Activated effector memory CD4-positive, alpha-beta T cell treated with Interleukin-2 at 50 U/mL for 16 hours (primary cell): ENCODE data around the gene CAMK1D.

Experiments
- DNase-seq: peaks from one replicate; pipeline ENCODE4 v3.0.0-alpha.2; 2020

CAMK1D gene

DNA sequence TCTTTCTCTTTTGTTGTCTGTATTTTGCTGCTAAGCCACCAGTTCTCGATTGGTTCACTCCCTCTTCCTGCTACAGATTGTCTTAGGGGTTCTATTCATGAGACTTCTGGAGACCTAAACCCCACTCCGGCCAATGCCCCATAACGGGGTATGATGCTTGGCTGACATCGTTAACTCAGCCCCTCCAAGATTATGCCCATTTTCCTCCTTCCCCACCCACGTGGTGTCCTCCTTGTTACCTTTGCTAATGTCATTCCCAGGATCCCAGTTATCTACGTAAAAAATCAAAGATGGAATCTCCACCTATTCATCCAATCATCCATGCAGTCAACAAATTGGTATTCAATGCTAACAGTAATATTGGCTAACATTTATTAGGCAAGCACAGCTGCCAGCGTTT lies 228.3 kb downstream of the CAMK1D start:
- DNase-seq: no peak

DNA sequence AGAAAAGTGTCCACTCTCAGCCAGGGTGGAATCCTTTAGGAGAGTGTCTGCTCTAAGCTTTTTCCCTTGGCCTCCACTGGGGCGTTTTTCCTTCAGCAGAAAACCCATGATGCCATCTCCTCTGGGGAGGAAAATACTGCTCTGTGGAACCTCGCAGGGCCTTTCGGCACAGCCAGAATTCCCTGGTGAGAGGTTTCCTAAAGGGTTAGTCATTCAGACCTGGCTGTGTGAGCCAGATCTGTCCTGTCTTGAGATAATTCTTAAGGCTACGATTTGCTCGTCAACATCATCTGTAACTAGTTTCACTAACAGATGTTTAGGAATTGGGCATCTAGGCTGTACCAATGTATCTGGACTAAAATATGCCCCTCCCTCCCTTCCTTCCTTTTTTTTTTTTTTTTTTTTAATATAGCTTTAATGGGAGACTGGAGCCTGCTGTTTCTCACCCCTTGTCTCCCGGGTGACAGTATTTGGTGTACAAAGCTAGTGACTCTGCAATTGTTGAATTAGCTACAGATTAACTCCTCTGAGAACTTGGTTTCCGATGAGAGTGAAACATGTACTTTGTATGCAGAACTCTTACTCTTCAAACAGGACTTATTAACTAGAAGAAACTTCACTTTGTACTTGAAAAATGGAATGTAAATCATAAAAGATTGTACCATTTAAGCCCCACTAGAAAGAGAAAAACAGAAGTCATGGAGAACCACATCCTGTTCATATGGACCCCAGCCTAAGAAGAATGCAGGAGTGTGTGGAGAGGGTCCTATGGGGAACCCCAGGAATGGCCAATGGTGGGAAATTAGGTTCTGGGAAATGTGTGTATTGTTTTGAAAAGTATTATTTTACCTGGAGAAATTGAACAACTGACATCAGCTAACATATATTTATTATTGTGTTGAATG lies 230.9 kb downstream of the CAMK1D start:
- DNase-seq: no peak

DNA sequence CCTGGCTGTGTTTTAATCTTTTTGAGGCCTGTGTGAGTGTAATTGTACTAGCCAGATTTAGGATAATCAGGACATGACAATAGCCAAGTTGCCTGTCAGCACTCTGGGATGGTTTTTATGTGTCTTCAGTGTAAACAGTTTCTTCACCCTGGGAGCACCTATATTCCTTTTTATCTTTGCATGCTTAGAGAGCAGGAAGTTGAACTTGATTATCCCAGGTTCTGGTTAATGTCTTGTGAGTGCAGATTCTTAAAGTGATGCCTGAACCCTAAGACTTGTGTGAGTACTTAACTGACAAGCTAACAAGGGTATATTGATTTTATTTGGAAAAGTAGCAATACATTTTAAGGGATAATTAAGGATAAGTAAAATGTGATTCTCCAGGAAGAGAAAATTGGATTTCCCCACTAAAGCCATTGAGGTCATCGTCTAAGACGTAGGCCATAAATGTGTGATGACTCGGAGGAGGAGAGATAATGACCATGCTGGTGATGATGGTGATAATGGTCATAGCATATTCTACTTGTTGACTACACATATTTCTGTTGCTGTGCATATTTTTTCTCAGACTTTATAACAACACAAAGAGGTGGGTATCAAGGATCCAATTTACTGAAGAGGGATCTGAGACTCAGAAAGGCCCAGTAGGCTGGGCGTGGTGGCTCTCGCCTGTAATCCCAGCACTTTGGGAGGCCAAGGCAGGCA lies 234.7 kb downstream of the CAMK1D start:
- DNase-seq: no peak

DNA sequence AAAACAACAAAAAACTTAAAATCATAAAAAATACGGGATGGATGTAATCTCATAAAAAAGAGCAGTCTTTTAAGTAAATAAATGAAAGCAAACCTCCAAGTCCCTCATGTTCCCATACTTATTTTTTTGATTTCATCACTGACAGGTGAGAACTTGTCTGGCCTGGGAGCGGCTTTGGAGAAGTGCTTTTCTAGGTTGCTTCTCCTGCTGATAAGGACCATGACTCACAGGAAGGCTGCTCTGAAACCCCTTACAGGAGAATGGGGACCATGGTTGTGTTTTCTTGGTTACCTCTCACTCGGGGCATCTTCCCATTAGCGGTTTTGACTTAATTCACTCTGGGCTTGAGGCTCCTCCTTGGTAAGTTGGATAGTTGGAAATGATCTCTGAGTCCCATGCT lies 237.4 kb downstream of the CAMK1D start:
- DNase-seq: no peak

DNA sequence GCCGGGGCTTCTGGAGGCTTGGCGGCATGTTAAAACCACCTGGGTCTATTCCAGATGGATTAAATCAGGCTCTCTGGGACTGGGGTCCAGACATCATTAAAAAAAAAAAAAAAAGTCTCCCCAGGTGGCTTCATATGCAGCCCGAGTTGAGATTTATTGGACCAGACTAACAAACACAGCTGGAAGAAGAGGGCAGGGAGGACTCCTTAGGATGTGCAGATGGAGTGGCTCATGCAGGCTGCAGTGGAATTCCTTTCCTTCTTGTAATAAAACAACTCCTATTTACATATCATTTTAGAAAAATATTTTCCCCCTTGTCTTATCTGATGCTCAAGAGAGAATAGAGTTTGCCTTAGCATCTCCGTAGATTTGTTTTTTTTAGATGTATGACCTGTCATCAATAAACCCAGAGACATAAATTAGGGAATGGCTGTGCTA lies 238.1 kb downstream of the CAMK1D start:
- DNase-seq: no peak

DNA sequence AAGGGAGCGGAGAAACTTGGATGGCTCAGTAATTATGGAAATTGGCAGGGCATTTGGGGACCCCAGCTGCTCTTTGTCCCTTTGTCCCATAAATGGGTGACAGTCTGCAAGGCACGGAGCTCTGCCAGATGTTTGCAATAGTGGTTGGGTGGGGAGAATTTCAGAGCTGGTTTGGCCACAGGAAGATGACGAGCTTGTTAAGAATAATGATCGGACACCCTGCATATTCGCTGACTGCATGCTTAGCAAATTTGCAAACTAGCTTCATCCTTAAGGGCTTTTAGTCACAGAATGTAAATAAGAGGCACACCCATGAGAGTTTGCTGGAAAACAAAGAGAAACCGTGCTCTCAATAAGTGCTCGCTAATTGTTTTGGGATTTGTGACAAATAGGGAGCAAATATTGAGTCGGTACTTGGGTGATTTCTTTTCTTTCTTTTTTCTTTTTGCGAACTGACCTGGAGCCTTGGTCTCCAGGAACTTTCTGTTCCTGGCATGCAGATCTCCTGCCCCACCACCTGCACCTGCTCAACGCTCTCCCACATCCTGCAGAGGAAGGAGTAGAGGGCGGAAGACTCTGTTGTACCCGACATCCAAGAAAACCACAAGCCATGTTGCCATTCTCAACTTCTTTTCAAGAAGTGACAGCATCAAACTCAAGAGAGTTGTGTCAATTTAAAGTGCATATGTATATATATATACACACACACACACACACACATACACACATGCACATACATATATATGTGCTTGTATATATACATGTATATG lies 238.9 kb downstream of the CAMK1D start:
- DNase-seq: no peak

DNA sequence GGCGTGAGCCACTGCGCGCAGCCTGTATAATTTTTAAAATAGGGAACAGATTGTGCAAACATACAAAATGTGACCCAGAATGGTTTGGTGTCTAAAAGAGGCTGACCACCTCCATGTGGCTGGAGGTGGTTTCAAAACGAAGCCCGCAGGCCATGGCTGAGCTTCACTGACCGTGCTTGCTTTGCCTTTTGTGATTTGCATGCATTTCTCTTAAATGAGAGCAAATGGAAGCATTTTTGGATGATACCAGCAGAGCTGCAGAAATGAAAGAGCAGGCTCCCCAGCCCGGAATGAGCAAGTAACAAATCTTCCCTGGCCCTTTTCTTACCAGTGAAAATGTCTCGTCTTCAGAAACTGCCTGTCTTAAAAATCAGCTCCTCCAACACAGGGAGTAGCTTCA lies 239.9 kb downstream of the CAMK1D start:
- no peak for DNase-seq

DNA sequence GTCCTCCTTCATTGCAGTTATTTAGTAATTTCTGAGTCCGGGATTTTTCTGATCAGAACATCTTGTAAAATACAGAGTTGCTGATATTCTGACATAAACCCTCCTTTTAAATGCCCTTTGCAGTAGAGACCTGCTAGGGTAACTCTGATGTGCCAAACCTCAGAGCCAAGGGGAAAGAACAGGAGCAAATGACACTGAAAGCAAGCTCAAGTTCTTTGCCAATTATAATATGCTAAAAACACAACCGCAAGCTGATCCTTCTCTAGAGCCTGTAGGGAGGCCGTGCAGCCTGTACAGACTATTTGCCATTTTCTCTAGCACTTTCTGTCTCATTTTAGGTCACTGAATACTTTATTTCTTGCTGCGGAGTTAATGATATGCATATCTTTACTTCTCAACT lies 240.4 kb downstream of the CAMK1D start:
- no peak for DNase-seq

DNA sequence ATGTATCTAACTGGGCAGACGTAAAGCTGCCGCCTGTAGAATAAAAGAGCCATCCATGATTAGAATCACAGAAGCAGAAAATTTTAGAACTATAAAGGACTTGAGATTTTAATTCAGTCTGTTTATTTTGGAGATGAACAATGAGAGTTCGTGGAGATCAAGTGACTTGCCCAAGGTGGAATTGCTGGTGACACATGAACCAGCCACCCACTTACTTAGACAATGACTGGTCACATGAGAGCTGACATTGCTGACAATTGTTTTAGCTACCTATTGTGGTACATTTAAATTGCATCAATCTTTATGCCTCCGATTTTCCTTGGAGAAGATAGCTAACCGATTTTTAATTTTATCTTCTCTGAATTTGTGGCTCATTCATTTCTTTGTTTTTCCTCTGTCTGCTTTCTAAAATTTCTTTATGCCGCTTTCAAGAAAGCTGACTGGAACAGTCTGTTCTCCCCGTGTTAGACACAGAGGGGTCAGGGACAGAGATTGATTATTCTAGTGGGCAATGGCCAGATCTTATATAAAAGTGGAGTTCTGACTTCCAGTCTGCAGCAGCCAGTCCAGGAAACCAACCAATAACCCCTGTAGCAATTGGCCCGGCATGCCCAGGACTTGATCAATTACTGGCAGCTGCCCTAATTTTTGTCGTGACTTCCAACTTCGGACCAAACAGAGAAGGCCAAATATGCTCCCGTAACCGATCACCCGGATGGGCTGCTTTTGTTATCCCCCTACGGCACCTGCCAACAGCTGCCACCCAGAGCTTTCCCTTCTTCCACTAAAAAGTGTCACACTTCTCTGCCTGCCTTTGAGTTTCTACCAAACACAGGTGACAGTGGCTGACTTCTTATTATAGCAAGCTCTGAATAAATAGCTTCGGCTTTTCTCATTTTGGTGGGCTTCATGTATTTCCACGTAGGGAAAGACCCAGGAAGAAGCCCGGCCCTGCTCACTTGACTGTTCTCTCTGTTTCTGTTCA lies 241.6 kb downstream of the CAMK1D start:
- no peak for DNase-seq

DNA sequence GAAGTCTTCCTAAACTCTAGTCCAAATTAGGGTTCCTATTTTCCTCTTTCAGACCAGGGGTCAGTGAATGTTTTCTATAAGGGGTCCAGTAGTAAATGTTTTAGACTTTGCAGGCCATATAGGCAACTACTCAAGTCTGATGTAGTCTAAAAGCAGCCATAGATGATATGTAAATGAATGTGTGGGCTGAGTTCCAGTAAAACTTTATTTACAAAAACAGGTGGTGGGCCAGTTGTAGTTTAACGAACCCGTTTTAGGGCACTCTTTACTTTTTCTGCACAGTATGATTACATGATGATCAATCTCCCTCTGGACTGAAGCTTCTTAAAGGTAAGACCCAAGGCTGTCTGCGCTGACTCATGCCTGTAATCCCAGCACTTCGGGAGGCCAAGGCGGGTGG lies 243.6 kb downstream of the CAMK1D start:
- no peak for DNase-seq

DNA sequence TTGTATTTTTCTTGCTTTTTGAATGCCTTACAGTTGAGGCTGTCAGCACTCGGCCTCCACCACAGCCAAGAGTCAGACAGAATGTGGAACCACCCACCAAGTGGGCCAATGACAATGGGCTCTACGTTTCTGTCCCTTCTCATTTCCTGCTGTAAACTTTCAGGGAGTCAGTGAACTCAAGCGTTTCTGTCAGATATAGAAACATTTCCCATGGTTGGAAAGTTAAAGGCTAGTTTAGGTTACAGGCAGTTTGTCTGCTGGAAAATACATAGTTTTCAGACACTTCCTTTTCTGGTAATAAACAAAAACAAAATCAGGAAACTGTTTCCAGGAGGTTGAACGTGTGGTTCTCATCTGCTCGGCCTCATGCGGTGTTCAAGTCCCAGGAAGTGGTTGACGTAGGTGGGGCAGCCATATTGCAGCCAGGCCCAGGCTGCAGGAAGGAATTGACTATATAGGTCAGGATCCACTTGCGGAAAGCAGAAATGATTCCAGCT lies 245.1 kb downstream of the CAMK1D start:
- peak; percentile 25 for DNase-seq

DNA sequence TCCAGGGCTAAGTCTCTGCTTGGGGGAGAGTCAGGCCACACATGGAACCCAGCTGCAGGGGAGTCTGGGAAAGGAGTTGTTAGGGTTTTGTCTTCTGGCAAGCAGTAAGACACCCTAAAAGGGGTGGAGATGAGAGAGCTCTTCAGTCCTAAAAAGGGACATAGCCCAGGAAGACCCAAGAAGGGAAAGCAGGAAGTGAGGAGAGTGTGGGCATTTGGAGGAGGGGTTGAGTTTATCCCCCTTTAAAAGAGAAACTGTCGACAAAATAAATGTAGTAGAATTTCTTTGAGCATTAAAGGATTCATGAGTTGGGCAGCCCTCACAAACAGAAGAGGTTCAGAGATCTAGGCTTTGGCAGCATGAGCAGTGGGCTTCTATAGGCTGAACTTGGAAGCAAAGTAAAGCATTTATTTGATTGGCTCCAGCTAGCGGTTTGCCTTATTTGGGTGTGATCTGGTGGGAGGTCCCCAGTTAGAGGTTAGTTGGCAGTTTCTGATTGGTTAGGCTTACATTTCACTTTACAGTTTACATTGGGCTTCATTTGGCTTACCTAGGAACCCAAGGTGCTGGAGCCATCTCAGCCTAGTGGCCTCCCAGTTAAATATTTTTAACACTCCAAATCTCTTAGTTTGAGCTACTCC lies 246.7 kb downstream of the CAMK1D start:
- DNase-seq: no peak

DNA sequence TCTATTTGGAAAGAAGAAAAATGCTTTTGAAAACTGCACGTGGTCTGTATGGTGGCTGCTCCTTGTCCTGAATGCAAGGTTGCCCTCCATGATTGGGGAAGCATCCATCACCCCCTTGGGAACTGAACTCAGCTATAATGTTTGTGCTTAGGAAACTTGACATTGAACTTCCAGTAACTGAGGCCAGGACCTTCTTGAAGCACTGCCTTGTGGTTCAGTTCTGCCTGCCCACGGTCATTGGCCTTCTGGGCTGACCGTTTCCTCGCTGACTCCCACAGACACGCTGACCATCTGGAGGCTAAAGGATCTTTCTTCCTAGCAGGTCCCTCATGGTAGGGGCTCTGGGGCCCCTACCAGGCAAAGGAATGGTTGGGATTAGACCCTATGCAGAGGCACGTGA lies 247.8 kb downstream of the CAMK1D start:
- no peak for DNase-seq

DNA sequence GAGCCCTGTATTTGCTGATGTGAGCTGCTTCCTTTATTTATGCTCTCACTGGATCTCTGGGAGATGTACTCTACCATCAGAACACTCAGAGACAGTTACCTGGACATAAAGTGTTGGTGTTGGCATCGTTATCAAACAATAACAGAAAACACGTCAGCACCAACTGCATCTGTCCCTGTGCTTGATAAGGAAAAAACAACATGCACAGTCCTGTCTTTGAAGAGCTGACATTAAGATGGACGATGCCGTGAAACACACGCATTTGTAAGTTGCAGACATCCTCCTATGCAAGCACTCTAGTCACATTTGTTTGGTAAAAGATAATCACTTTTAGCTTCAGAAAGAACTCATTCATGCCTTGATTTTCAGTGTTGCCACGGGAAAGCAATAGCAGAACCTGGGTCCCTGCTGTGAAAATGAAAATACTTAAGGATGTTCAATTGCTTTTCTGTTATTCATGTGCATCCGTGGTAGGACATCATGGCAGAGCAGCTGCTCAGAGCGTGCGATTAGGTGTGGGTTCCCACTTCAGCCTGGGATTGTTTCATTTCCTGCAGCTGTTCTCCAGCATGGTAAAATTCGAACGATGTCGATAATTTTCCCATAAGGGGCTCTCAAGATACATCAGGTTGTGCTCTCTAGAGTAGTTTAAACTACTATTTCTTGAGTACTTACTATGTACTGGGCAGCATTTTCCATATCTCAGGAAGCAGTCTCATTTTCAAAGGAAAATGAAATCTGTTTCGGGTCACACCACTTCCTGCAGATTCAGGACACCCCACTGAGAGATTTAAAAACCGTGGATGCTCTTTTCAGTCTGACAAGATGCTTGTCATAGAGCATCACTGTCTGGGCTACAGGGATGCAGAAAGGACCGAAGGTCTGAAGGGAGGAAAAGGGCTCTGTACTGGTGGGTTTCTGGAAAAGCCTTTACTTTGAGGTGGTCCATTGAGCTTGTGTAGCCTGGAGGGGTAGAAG lies 248.7 kb downstream of the CAMK1D start:
- DNase-seq: no peak

DNA sequence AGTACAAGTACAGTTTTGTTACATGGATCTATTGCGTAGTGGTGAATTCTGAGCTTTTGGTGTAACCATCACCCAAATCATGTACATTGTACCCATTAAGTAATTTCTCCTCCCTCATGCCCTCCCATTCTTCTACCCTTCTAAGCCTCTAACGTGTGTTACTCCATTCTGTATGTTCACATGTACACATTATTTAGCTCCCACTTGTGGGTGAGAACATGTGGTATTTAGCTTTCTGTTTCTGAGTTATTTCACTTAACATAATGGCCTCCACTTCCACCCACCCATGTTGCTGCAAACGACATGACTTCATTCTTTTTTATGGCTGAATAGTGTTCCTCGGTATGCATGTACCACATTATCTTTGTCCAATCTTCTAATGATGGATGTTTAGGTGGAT lies 251.3 kb downstream of the CAMK1D start:
- no peak for DNase-seq

DNA sequence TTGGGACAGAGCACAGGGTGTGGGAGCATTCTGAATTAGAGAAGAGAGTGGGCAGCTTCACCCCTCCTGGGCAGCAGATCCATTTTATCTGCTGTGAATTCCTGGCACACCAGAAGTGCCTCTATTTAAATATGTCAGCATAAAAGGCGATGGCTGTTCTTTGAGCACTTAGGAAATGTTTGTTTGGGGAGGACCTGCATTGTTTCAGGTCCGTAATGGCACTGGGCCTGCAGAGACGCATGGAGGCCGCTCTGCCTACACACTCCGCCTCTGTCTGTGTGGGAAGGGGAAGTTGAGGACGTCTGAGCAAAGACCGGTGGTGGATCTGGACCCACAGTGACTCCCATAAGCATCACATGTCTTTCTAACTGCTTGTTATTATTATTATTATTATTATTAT lies 253.2 kb downstream of the CAMK1D start:
- no peak for DNase-seq

DNA sequence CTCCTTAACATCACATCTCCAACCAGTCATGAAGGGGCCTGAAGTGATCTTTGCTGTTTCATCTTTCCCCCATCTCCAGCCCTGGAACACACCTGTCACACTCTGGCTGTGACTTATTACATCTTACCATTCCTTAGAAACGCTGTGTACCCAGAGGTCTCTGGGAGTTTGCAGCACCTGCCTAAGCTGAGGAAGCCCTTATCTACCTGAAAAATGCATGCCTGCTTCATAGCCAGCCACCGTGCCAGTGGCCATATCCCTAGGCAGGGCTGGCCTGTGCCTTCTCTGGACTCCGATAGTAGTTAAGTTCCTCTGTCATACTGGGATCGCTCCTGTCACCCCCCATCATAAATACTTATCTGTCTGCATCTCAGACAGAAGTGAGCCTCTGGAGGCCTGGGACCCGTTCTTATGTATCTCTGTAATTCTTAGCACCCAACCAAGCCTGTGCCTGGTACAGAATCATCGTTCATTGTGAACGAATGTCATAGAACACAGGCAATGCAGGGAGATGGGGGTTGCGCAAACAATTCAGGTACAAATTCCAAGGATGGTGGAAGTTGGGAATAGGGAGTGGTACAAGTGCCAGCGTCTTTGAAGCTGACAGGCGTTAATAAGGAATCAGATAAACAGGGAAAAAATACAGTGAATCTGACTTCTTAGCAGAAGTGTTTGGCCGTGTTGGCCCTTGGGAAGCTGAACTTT lies 254.6 kb downstream of the CAMK1D start:
- no peak for DNase-seq

DNA sequence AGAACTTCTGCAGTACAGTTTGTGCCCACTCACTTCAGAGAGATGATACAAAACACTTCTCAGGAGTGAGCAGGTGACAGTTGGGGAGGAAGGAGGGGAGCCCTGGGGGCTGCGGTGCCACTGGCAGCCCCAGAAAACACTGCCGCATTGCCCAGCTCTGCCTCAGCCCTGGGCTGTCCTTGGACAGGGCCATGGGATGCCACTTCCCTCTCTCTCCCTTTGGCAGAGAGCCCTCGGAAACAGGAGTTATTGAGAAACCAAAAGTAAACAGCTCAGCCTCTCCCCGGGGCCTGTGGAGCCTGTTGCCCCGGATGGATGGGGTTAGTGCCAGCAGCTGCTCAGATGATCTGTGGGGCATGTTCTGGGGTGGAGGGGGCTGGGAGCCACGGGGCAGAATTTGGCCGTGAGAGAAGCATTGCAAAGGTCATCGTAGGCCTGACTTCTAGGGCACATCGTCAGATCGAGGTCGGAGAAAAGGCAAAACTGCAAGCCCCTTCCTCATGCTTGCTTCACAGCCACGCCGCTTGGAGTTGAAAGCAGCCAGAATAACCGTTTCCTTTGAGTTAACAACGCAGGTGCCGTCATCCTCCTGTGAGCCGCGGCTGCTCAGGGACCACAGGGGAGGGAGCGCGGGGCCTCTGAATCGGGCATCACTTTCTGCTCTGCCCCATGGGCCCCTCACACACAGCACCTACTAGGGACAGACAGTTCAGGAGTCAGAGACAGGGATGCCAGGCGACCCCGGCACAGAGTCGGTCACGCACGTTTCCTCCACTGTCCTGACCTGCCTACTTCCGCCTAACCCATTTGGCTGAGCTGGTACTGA lies 256.4 kb downstream of the CAMK1D start:
- peak; percentile 44 for DNase-seq

DNA sequence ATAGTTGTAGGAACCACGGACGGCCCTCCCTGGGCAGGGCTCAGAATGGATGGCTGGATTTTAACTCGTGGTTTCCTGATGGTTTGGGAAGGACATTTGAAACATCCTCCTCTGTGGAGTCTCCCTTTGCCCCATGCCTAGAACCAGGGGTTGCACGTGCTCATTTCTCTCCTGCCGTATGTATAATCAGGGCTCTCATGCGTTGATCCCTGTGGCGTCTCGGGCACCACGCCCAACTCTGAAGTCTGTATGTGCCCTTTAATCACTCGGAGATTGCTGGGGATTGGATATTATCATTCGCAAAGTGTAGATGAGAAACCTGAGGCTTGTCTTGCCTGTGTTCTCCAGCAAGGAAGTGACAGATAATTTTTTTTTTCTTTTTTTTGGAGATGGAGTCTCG lies 257.1 kb downstream of the CAMK1D start:
- DNase-seq: no peak
